ENCODE measurements around the gene HOXD12. TPM values are rescaled to one million over a fixed set of nuclear protein-coding genes. Genes with fewer than 3 reads are reported as not detected.
A peak's percentile ranks its signal among the peaks of the same experiment; 100 is the strongest.

The HOXD12 gene
- total RNA-seq, 4 donors from 2014 or later, result not detected

DNA sequence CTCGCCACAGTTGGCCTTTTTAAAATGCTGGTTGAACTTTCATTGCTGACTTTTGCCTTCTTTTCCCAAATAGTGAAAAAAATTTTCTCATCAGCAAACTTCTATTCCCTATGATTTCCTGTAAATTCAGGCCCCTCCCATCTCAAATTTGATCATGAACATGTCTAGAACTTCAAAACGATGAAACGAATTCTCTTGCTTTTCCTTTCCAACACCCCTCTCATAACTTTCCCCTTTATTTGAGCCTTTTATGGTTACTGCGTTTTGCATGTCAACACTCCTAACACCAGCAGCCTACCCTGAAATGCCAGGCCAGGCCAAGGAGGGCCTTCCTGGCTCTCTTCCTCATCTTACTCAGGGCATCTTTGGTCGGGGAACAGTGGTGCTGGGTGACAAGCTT lies 8.7 kb upstream of the HOXD12 start:
- peaks cover 0 to 38% (median 25%) of the 10 kb centered on the region in 3 donors for H3K4me1 ChIP-seq
- TF ChIP-seq EP300 (IDR thresholded peaks at IDR 0.05), result no peak
- H3K27ac ChIP-seq, result no peak overlapping the region
- no peak for ATAC-seq
- 35 to 44% methylated on average over 3 to 4 of the region's 5 CpGs for WGBS, 2 donors (ENCODE audit: low coverage in 1 of 2)
- H3K36me3 ChIP-seq, result no peaks in the 10 kb centered on the region
- peaks cover 100% of the 10 kb centered on the region for H3K27me3 ChIP-seq
- no peaks in the 10 kb centered on the region for H3K9me3 ChIP-seq
- no peak overlapping the region for H3K4me3 ChIP-seq

DNA sequence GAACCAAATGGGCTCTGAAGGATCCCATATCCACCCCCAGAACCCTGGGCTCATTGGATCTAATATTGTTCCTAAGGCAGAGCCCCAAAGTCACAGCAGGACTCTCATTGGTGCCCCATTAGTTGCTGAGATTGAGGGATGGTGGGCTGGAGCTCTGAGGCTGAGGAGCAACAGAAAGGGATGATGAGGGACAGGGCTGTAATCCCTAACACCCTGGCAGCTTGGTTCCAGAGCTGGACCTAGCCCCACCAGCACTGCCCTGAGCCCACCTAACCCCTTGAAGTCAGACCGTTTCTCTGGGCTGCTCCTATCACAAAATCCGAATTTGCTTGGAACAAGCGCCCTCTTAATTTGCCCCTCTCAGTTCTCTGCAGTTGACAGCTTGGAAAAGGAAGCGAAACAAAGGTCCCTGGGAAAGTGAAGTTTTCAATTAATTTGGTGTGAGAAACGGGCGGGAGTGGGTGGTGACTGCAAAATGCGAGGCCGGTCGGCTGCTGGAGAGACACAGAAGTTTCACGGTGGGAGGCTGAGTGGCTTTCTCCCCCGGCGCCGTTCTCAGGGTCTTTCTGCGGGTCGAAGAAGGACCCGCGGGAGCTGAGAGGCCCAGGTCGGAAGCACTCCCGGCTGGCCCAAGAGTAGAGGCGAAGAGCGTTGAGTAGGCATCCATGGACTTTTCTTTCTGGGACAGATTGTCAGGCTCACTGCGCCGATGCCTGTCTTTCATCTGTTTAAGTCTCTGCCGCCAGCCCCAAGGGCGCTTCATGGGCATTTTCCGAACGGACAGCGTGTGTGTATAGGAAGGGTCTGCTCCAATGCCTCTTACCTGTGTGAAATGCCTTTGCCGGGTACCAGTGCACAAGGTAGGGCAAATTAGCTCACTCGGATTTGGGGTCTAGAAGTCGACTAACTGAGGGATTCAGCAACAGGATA lies 8.0 kb upstream of the HOXD12 start:
- H3K4me3 ChIP-seq, result no peak overlapping the region
- H3K27me3 ChIP-seq, result peaks cover 100% of the 10 kb centered on the region
- H3K27ac ChIP-seq, result no peak overlapping the region
- no peaks in the 10 kb centered on the region for H3K9me3 ChIP-seq
- H3K4me1 ChIP-seq, result peaks cover 0 to 37% (median 20%) of the 10 kb centered on the region in 3 donors
- TF ChIP-seq, protein P1, sequence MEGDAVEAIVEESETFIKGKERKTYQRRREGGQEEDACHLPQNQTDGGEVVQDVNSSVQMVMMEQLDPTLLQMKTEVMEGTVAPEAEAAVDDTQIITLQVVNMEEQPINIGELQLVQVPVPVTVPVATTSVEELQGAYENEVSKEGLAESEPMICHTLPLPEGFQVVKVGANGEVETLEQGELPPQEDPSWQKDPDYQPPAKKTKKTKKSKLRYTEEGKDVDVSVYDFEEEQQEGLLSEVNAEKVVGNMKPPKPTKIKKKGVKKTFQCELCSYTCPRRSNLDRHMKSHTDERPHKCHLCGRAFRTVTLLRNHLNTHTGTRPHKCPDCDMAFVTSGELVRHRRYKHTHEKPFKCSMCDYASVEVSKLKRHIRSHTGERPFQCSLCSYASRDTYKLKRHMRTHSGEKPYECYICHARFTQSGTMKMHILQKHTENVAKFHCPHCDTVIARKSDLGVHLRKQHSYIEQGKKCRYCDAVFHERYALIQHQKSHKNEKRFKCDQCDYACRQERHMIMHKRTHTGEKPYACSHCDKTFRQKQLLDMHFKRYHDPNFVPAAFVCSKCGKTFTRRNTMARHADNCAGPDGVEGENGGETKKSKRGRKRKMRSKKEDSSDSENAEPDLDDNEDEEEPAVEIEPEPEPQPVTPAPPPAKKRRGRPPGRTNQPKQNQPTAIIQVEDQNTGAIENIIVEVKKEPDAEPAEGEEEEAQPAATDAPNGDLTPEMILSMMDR (IDR thresholded peaks at IDR 0.05), result no peak
- TF ChIP-seq POLR2AphosphoS5 (IDR thresholded peaks at IDR 0.05) (no peak), EP300 (IDR thresholded peaks at IDR 0.05) (no peak), POLR2A (IDR thresholded peaks at IDR 0.05) (no peak)
- no peaks in the 10 kb centered on the region for H3K36me3 ChIP-seq
- WGBS, 2 donors (ENCODE audit: low coverage in 1 of 2), result 0 to 5% methylated on average over 2 to 11 of the region's 31 CpGs
- no peak for ATAC-seq

DNA sequence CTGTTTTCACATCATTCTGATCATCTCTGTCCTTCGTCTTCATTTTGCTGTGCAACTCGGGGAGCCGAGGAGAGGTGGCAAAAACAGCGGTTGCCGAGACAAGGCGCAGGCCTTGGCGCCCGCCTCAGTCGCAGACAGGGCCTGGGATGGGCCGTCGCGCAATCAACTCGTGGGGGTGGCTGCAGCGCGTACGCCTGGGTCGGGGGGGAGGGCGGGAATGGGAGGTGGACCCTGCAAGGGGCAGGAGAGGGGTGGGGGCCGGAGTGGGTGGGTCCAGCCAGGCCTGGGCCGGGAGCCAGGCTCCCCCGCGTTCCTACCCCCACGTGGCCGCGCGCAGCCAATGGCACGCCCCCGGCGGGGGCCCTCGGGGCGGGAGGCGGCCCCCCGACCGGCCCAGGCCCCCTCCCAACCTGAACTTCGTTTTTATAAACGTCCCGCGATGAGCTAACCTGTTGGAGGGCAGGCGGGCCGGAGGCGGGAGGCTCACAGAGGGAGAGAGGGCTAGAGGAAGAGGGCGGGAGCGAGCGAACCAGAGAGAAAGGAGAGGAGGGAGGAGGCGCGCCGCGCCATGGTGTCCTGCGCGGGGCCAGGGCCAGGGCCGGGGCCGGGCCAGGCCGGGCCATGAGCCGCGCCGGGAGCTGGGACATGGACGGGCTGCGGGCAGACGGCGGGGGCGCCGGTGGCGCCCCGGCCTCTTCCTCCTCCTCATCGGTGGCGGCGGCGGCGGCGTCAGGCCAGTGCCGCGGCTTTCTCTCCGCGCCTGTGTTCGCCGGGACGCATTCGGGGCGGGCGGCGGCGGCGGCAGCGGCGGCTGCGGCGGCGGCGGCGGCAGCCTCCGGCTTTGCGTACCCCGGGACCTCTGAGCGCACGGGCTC lies 7.1 kb upstream of the HOXD12 start, which contains the start of gene HOXD13:
Gene HOXD13 (plus strand): TSS at position 452 of the 875 bp plus-strand sequence. CDS start 170 bp downstream, at position 622.
- peaks cover 0 to 46% (median 23%) of the 10 kb centered on the region in 3 donors for H3K4me1 ChIP-seq
- no peak within 1 kb of the TSS for H3K27ac ChIP-seq
- ATAC-seq, result no peak
- H3K36me3 ChIP-seq, result no peaks in the 10 kb centered on the region
- peak within 1 kb of the TSS in 1 of 2 donors; percentile 47 for H3K4me3 ChIP-seq
- 1% methylated on average over 16 of the region's 95 CpGs; no CpG with 5 or more reads in 1 of the 2 donors for WGBS, 2 donors (ENCODE audit: low coverage in 1 of 2)
- TF ChIP-seq EP300 (IDR thresholded peaks at IDR 0.05), result no peak
- TF ChIP-seq POLR2A (IDR thresholded peaks at IDR 0.05), result no peak
- TF ChIP-seq, protein P1 (IDR thresholded peaks at IDR 0.05), result no peak
- TF ChIP-seq POLR2AphosphoS5 (IDR thresholded peaks at IDR 0.05), result no peak
- peaks cover 100% of the 10 kb centered on the region for H3K27me3 ChIP-seq
- no peaks in the 10 kb centered on the region for H3K9me3 ChIP-seq

DNA sequence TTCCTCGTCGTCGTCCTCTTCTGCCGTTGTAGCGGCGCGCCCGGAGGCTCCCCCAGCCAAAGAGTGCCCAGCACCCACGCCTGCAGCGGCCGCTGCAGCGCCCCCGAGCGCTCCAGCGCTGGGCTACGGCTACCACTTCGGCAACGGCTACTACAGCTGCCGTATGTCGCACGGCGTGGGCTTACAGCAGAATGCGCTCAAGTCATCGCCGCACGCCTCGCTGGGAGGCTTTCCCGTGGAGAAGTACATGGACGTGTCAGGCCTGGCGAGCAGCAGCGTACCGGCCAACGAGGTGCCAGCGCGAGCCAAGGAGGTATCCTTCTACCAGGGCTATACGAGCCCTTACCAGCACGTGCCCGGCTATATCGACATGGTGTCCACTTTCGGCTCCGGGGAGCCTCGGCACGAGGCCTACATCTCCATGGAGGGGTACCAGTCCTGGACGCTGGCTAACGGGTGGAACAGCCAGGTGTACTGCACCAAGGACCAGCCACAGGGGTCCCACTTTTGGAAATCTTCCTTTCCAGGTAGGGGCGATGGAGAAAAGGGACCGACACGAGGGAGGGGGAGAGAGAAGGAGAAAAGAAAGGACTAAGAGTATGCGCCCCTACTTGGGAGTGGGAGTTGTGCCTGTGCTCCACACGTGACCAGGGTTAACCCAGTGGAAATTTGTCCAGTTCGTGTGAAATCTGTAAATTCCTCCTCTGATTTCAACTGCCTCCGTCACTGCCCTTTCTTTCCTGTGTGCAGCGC lies 6.3 kb upstream of the HOXD12 start:
- H3K4me3 ChIP-seq, result peak overlapping the region in 1 of 2 donors; percentile 47
- H3K36me3 ChIP-seq, result no peaks in the 10 kb centered on the region
- H3K27ac ChIP-seq, result no peak overlapping the region
- TF ChIP-seq POLR2AphosphoS5 (IDR thresholded peaks at IDR 0.05) (no peak), EP300 (IDR thresholded peaks at IDR 0.05) (no peak), POLR2A (IDR thresholded peaks at IDR 0.05) (no peak)
- TF ChIP-seq, protein P1 (IDR thresholded peaks at IDR 0.05), result no peak
- 6% methylated on average over 5 to 7 of the region's 53 CpGs for WGBS, 2 donors (ENCODE audit: low coverage in 1 of 2)
- H3K27me3 ChIP-seq, result peaks cover 100% of the 10 kb centered on the region
- H3K9me3 ChIP-seq, result no peaks in the 10 kb centered on the region
- peaks cover 0 to 47% (median 24%) of the 10 kb centered on the region in 3 donors for H3K4me1 ChIP-seq
- no peak for ATAC-seq

All from gastroesophageal sphincter (tissue), 4 donors.